ENCODE measurements around the gene ZNF335.

Gene ZNF335

GRCh38 chr20:45944151-45944964, 27.6 kb downstream of the ZNF335 start:
- TF ChIP-seq YY1 (IDR thresholded peaks at IDR 0.05; ENCODE audit: low read depth), result no peak
- TF ChIP-seq TCF12 (IDR thresholded peaks at IDR 0.05; ENCODE audit: low read depth), result no peak
- TF ChIP-seq CREB1 (IDR thresholded peaks at IDR 0.05; ENCODE audit: low read depth), result no peak
- TF ChIP-seq EP300 (IDR thresholded peaks at IDR 0.05; ENCODE audit: borderline replicate concordance), result no peak
- TF ChIP-seq TAF1 (IDR thresholded peaks at IDR 0.05; ENCODE audit: low read depth), result no peak
- TF ChIP-seq, protein P1, sequence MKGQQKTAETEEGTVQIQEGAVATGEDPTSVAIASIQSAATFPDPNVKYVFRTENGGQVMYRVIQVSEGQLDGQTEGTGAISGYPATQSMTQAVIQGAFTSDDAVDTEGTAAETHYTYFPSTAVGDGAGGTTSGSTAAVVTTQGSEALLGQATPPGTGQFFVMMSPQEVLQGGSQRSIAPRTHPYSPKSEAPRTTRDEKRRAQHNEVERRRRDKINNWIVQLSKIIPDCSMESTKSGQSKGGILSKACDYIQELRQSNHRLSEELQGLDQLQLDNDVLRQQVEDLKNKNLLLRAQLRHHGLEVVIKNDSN (IDR thresholded peaks at IDR 0.05), result no peak
- TF ChIP-seq REST (IDR thresholded peaks at IDR 0.05; ENCODE audit: low read depth), result no peak
- TF ChIP-seq TEAD4 (IDR thresholded peaks at IDR 0.05), result no peak
- no peak for TF ChIP-seq CEBPB (IDR thresholded peaks at IDR 0.05)
- TF ChIP-seq FOXM1 (IDR thresholded peaks at IDR 0.05; ENCODE audit: borderline replicate concordance, low read depth), result no peak
- TF ChIP-seq, protein P2, sequence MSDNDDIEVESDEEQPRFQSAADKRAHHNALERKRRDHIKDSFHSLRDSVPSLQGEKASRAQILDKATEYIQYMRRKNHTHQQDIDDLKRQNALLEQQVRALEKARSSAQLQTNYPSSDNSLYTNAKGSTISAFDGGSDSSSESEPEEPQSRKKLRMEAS (IDR thresholded peaks at IDR 0.05), result no peak
- no peak for TF ChIP-seq NFIC (IDR thresholded peaks at IDR 0.05)
- TF ChIP-seq EGR1 (IDR thresholded peaks at IDR 0.05), result no peak

- TF ChIP-seq TEAD4 (IDR thresholded peaks at IDR 0.05) (no peak), TAF1 (IDR thresholded peaks at IDR 0.05; ENCODE audit: low read depth) (no peak), FOXM1 (IDR thresholded peaks at IDR 0.05; ENCODE audit: borderline replicate concordance, low read depth) (no peak), CEBPB (IDR thresholded peaks at IDR 0.05) (no peak), REST (IDR thresholded peaks at IDR 0.05; ENCODE audit: low read depth) (no peak), YY1 (IDR thresholded peaks at IDR 0.05; ENCODE audit: low read depth) (no peak), CREB1 (IDR thresholded peaks at IDR 0.05; ENCODE audit: low read depth) (no peak), EP300 (IDR thresholded peaks at IDR 0.05; ENCODE audit: borderline replicate concordance) (no peak), NFIC (IDR thresholded peaks at IDR 0.05) (no peak), RAD21 (IDR thresholded peaks at IDR 0.05; ENCODE audit: low read depth) (no peak), ZBTB7A (IDR thresholded peaks at IDR 0.05; ENCODE audit: low read depth) (no peak), TCF12 (IDR thresholded peaks at IDR 0.05; ENCODE audit: low read depth) (no peak), EGR1 (IDR thresholded peaks at IDR 0.05) (no peak)
- TF ChIP-seq, protein P2 (IDR thresholded peaks at IDR 0.05), result no peak
Observed at GRCh38 chr20:45943613-45944012, 28.4 kb downstream of the ZNF335 start.

DNA sequence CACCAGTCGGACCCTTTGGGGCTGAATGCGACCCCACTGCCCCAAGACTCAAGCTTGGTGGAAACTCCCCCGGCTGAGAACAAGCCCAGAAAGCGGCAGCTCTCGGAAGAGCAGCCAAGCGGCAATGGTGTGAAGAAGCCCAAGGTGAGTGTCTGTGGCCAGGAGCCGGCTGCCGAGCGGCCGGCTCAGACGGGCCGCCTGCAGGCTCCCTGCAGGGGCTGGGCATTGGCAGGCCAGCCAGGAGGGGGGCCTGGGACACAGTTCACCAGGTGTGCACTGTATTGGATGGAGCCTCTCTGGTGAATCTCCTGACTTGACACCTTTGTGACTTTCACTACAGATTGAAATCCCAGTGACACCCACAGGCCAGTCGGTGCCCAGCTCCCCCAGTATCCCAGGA, 31.5 kb downstream of the ZNF335 start:
- TF ChIP-seq RAD21 (IDR thresholded peaks at IDR 0.05; ENCODE audit: low read depth), result no peak
- no peak for TF ChIP-seq TEAD4 (IDR thresholded peaks at IDR 0.05)
- TF ChIP-seq CEBPB (IDR thresholded peaks at IDR 0.05), result no peak
- no peak for TF ChIP-seq TCF12 (IDR thresholded peaks at IDR 0.05; ENCODE audit: low read depth)
- TF ChIP-seq FOXM1 (IDR thresholded peaks at IDR 0.05; ENCODE audit: borderline replicate concordance, low read depth), result no peak
- no peak for TF ChIP-seq ZBTB7A (IDR thresholded peaks at IDR 0.05; ENCODE audit: low read depth)
- TF ChIP-seq, protein P2 (IDR thresholded peaks at IDR 0.05), result no peak

DNA sequence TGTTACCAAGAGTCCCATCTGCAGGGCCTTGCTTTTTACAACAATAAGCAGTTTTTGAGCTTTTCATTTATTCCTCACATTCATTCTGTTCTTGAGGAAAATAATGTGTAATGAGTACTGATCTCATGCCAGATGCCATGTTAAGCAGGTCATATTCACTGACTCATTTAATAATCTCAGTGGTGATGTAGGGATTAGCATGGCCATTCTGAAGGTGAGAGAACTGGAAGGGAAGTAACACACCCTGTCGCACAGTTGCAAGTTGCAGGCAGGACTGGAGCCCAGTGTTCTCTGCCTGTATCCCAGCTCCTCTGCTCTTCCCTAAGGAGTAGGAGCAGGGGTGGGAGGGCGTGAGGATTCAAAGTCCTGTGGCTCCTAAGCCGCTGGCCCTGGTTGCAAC, 31.9 kb downstream of the ZNF335 start:
- TF ChIP-seq EGR1 (IDR thresholded peaks at IDR 0.05) (no peak), TCF12 (IDR thresholded peaks at IDR 0.05; ENCODE audit: low read depth) (no peak), FOXM1 (IDR thresholded peaks at IDR 0.05; ENCODE audit: borderline replicate concordance, low read depth) (no peak), REST (IDR thresholded peaks at IDR 0.05; ENCODE audit: low read depth) (no peak), EP300 (IDR thresholded peaks at IDR 0.05; ENCODE audit: borderline replicate concordance) (no peak), CREB1 (IDR thresholded peaks at IDR 0.05; ENCODE audit: low read depth) (no peak), TEAD4 (IDR thresholded peaks at IDR 0.05) (no peak), NFIC (IDR thresholded peaks at IDR 0.05) (no peak)
- TF ChIP-seq, protein P1 (IDR thresholded peaks at IDR 0.05), result no peak
- TF ChIP-seq, protein P2 (IDR thresholded peaks at IDR 0.05), result no peak

All from Ishikawa (cell line).